H1 (cell line): Measurements from ENCODE around the gene PMP22. TPM values are rescaled to one million over a fixed set of nuclear protein-coding genes. Genes with fewer than 3 reads are reported as not detected.

Experiments used
- E2F6 ChIP-seq: IDR thresholded peaks from 2 replicates; pipeline ENCODE4 v1.6.1; 2012; ENCODE audit warnings: inconsistent platforms
- polyA plus RNA-seq, 7 experiments: library from polyadenylated mRNA; depleted of rRNA in 3 of 7; stranded (reverse) in 5 of 7; unstranded in 2 of 7; fragments of >200 nt in 5 of 7; fragments of 200-250 nt in 2 of 7; gene quantifications; 1 replicate in 5 of 7; 2 replicates in 1 of 7; 4 replicates in 1 of 7; pipeline versions ENCODE4 v1.2.1 to v1.2.3, GENCODE V29; 2011 to 2013; ENCODE audit warnings: missing spikeins in 2 of 7, mixed read lengths in 2 of 7
- total RNA-seq: library from RNA; stranded (reverse); fragmentation: NEBNext Ultra II Directional; extraction: Animal tissue kit (Norgen Biotek cat#: 25700); gene quantifications from 2 replicates; pipeline ENCODE4 v1.2.1, GENCODE V29; 2021

PMP22 gene
- total and polyA plus RNA-seq, 2 of the 8 experiments (the other 6 are each of a cell fraction or from before 2014, with no cell fraction given) = 0.84 to 4.9 TPM

DNA sequence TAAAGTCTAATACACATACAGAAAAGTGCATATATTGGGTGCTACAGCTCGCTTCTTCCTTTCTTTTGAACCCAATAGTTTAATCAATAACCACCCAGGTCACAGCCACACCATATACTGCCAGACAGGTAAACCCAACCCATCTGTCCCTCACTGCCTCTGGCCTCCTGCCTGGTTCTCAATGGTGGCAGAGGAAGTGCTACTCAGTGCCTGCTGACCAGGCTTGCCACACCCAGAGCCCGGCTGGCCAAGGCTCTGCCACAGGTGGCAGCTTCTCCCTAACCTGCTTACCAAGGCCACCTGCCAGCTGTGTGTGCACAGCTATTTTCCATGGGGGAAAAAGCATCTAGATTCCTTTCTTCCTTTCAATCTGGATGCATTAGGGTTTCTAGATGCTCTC, 584 bp downstream of the PMP22 start (continued):
- TF ChIP-seq E2F6 = no peak
